Measurements from ENCODE around the gene RPS6KA2. TPM values are rescaled to one million over a fixed set of nuclear protein-coding genes. Genes with fewer than 3 reads are reported as not detected.
"Not testable (repeated sequence)": the region's sequence is repeated elsewhere in the genome, so short reads cannot be mapped to it uniquely, and the experiment has no call there.

RPS6KA2 gene
- total RNA-seq, 1 donor from 2014 or later: 2.4 TPM

DNA sequence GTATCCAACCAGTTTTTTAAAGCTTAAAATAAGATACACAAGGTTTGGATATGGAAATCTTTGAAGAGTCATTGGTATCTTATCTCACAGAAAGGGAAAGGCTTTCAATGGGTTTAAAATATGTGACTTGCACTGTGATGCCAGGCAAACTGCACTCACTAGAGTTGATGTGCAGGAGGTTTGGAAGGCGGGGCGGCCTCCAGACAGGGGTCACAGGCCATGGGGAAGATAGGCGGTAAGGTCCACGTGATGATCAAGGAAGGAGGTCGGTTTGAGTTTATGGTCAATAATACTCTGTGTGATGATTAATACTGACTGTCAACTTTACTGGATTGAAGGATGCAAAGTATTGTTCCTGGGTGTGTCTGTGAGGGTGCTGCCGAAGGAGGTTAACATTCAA, 31.1 kb downstream of the RPS6KA2 start:
- intact Hi-C loops (cut with micrococcal nuclease): no loop called here

DNA sequence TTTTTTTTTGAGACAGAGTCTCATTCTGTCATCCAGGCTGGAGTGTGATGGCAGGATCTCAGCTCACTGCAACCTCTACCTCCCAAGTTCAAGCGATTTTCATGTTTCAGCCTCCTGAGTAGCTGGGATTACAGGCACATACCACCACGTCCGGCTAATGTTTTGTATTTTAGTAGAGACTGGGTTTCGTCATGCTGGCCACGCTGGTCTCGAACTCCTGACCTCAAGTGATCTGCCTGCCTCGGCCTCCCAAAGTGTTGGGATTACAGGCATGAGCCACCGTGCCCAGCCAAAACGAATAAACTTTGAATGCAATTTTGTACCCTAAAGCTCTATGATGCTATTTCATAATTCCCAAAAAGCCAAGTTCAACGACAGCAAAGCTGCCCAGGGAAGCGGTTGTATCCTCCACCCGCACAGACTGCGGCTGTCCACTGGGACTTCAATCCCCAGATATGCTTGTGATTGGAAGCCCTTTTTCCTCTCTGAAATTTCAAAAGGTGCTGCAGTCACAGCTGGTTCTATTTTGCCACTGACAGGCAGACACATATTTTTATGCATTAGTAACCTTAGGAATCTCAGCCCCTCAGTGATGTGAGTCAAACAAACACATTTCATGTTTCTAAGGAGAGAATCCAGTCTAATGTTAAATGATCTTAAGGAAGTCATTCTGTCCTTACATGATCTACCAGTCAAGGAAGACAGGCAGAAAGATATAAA, 31.8 kb downstream of the RPS6KA2 start:
- intact Hi-C loops (cut with micrococcal nuclease): no loop called here

DNA sequence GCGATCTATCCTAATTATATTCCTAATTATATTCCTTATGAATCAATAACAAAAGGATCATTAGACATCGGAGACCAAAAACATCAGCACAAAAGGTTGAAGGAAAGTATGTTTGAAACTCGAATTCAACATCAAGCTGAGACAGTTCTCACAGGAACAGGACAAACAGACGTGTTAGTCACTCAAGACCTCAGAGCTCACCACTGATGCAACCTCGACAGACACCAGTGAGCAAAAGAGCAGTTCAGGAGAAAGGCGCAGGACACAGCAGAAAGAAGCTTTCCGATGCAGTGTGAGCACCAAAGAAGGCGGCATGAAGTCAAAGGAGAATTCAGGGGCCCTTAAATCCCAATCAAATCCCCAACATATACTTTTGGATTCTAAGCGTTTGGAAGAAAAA, 34.2 kb downstream of the RPS6KA2 start:
- intact Hi-C loops (cut with micrococcal nuclease): no loop called here

DNA sequence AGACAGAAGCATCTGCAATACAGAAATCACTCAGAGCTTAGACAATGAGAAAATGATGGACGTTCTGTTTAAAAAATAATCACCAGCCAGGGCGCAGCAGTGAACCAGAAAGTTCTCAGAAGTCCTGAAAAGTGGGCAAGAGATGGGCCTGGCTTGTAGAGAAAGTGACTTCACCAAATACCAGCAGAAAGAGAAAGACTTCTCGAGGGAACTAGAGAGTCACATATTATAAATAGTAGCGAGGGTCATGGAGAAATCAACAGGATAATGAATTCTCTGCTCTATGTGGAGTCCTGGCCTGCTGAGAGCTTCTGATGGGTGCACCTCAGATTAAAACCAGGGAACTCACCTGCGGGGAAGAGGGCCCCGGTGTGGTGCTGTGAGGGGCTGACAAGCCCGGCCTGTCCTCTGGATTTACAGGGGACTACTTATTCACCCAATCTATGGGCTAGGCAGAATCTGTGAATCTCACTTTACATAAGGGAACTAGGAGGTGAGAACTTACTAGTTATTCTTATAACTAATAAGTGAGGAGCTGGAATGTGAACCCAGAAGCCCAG, 35.0 kb downstream of the RPS6KA2 start:
- intact Hi-C loops (cut with micrococcal nuclease): no loop called here

DNA sequence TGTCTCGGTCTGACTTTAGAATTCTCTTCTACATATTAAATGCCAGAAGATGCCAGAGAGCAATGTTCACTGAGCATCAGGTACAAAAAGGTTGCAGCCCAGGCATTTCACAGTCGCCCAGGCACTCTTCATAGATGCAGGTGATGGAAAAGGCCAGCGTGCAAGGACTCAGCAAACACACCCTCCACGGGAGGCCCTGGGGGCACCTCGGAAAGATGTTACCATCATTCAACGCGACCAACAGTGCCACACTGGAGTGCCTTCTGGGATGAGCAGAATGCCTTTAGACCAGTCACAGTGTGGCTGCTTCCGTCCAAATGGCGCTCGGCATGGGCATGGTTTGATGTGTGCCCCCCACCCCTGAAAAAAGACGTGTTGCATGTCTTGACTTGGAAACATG, 36.0 kb downstream of the RPS6KA2 start:
- intact Hi-C loops (cut with micrococcal nuclease): no loop called here

DNA sequence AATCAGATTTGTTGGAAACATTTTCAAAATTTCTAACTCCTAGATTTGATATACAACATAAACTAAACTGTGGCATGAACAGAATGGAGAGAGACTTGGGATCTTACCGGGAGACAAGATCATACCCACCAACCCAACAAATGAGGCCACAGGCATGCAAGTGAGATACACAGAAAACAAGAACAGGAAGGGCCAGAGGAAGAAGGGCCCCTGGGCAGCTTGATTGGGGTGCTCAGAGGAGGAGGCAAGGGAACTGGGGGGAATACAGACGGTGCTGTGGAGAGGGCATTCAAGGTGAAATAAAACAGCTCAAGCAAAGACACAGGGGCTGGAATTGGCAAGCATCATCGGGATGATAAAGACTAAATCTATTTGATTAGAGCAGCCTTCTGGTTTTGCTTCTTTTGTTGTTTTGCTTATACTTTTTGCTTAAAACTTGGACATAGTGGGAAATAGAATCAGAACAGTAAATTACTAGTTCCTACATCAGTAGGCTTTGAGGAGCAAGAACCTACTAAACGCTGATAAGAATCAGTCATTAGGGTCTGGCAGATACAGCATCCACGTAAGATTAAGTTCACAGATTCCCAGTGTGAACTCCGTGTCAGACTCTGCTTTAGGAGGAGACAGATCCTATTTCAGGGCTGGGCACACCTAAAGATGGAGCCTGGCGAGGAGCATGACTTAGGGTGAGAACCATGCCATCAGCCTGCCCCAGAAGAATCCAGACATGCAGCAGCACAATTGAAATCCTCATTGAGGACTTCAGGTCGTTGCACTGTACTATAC, 37.1 kb downstream of the RPS6KA2 start:
- intact Hi-C loops (cut with micrococcal nuclease): no loop called here

DNA sequence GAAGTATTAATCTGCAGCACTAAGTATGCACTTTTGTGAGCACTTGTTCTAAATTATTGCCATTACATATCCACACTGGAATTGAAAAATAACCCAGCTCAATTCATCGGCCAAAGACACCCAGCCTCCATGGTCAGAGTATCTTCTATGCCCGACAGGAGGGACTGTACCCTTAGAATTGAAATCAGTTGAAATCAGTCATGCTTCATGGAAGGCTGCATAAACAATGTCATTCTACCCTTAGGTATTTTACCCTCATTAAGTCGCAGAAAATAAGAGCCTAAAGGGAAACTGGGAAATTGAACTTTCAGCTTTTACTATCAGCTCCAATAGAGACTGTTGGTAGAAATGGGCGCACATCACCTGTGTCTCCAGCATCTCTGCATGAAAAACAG, 37.7 kb downstream of the RPS6KA2 start:
- intact Hi-C loops (cut with micrococcal nuclease): no loop called here

DNA sequence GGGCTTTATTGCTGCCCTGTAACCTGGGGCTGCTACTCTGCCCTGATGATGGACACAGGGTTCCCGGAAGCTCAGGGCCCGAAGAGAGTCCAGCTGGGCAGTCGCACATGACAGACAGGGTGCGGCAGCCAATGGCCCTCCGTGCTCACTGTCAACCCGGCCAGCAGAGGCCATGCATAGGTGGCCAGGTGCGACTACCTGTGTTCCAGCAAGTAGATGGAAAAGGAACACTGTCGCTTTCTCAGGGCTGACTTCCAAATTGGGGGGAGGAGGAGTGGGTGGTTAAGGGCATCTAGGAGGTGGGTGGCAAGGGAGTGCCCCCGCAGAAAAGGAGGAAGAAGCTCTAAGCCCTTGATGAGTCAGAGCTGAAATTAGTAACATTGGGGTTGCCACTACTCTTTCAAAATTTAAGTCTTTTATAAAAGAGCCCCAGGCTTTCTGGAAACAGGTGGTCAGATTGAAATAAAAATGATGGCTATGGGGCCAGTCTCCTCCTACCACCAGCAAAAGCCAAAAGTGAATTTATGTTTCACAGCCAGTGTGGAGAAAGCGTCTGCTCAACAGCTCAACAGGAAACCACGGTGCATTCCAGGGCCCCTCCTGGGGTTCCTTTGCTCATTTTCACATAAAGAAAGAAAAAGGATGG, 38.2 kb downstream of the RPS6KA2 start:
- intact Hi-C loops (cut with micrococcal nuclease): no loop called here

DNA sequence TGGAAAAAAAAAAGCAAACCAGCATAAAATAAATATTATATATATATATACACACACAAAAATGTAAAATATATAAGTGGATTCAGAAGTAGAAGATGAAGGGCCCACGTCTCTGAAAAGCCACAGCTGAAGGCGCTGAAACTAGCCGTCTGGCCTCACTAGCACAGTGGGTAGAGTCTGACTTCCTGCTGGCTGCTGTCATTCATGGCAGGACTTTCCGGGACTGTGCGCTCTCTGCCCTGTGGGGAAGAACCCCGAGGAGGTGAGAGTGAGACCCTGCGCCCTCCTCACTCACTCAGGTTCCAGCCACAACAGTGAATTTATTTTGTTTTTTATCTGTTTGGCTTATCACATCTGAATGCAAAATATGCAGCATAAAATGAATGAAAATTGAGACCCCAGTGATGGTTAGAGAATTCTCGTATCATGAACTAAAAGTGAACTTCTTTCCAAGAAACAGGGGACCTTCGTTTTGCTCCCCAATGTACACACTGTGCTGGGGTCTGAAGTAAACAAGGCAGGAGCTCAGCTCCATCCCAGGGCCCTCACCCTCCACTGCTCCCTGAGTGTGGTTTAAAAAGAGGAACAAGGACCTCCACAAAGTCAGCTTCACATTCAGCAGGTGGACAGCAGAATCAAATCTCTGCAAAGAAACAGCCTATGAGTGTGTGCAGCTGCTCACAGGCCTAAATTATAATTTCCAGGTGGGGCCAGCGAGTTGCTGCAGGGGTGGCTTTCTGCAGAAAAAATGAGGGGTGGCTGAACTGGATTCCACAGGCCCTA, 39.2 kb downstream of the RPS6KA2 start:
- intact Hi-C loops (cut with micrococcal nuclease): no loop called here

DNA sequence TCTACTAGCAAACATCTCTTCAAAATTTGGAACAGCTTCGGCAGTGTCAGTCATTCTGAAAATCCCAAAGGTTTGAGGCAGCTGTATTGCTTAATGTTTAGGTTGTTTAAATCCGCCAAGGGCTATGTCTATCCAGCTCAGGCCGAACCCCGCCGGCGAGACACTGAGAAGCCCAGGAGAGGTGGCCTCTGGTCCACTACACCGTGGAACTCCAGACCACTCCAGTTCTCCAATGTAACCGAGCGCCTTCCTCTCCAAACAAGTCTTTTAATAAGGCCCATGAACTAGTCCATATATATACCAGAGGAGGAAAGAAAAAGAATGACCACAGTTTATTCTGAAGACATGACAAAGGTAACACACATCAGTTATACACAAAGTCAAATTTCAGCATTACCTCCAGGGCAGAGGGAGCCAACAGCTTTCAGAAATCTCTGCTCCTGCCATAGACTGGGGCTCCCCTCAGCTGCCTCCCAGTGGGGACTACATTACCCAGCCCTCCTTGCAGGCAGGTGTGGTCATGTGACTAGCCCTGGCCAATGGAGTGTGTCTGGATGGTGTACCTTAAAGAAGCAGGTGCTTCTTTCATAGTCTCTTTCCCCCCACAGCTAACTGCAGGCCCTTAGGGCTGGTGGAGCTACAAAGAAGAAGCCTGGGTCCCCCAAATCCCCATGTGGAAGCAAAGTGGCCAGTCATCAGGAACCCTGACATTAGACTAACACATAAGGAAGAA, 40.5 kb downstream of the RPS6KA2 start, which contains the start of gene RAMACL:
Gene RAMACL (minus strand): TSS at position 255 of the 733 bp plus-strand sequence. CDS start 201 bp downstream, at position 54.
- intact Hi-C loops (cut with micrococcal nuclease): loop anchor here (1.0 kb wide), 1 partner anchor 41 kb away; the partner anchor contains the start of gene RPS6KA2

DNA sequence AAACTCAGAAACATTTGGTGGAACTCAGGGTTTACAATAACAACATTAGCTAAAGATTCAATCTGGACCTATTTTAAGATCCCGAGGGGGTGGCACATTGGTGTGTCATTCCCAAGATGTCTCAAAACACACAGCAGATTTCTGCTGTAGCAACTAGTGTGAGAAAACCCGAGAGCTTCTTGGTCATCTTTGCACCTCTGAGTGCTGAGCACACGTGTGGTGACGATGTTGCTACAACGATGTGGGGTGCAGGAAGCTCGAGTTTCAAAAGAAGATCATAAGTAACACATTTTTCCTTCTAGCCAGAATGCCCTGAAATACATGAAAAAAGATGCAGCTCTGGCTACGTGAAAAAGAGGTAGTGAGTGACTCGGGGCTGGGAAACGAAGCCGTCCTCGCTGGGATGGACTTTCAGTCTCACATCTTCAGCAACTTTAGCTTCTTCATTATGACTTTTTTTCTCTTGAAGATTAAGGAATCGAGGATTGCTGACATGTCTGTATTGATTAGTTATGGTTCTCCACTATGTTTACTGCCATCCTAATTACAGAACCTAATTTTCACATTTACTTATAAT, 42.1 kb downstream of the RPS6KA2 start:
- intact Hi-C loops (cut with micrococcal nuclease): no loop called here

DNA sequence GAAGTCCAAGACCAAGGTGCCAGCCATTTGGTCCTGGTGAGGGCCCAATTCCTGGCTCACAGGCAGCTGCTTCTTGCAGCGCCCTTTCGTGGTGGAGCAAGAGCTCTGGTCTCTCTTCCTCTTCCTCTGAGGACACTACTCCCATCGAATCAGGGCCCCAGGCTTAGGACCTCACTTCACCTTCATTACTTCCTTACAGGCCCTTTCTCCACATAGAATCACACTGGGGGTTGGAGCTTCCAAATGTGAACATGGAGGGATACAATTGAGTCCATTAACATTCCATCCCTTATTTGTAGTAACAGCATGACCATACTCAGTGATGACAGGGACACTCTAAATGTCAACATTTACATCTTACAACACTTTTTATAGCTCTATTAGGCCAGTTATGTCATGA, 42.9 kb downstream of the RPS6KA2 start:
- intact Hi-C loops (cut with micrococcal nuclease): no loop called here

DNA sequence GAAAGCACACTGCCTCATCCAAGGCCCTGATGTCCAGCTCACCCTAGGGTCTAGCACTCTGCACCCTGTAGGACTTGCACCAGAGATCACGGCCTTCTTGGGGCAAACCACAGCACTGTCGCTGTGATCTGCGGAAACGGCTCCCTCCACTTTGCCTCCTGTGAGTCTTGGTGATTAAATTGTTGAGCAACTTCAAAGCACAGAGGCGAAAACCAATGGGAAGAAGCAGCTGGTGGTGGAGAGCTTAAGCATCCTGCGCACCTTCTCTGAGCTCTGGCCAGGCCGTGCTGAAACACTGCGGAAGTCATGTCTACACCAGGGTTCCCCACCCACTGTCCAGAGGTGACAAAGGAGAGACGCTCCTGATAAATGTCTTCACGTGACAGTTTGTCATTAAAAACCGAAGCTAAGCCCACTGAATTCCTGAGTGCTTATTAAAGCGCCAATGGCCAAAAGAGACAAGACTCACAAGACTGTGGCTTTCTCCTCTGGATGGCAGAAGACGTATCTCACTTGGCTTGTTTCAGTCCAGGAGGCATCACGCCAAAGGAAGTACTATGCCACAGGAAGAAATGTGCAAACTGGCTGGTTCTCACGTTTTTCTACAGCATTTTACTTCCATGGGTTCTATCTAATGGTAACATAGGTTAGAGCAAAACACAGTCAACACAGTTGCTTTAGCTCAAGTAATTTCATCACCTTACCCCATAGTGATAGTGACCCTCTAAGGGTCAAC, 43.7 kb downstream of the RPS6KA2 start:
- intact Hi-C loops (cut with micrococcal nuclease): no loop called here

DNA sequence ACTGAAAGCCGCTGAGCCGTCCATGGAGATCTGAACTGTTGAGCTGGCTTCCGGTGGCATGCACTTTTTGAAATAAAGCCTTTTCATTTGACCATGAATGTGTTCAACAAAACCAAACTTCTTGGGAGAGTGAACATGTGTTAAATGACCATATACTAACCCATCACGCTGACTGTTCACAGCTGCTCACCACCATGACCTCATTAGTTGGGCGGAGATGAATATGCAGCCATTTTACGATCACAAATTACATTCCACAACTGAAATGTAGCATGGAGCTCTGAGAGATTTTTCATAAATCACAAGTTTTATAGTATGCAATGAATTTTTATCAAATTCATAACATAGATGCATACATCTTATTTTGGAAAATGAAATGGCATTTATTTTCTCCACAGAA, 44.8 kb downstream of the RPS6KA2 start:
- intact Hi-C loops (cut with micrococcal nuclease): no loop called here

DNA sequence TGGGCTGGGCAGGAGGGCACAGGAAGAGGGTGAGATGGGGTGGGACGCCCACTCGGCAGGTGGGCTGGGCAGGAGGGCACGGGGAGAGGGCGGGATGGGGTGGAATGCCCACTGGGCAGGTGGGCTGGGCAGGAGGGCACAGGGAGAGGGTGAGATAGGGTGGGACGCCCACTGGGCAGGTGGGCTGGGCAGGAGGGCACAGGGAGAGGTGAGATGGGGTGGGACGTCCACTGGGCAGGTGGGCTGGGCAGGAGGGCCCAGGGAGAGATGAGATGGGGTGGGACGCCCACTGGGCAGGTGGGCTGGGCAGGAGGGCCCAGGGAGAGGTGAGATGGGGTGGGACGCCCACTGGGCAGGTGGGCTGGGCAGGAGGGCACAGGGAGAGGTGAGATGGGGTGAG, 45.2 kb downstream of the RPS6KA2 start:
- intact Hi-C loops (cut with micrococcal nuclease): not testable (repeated sequence)

DNA sequence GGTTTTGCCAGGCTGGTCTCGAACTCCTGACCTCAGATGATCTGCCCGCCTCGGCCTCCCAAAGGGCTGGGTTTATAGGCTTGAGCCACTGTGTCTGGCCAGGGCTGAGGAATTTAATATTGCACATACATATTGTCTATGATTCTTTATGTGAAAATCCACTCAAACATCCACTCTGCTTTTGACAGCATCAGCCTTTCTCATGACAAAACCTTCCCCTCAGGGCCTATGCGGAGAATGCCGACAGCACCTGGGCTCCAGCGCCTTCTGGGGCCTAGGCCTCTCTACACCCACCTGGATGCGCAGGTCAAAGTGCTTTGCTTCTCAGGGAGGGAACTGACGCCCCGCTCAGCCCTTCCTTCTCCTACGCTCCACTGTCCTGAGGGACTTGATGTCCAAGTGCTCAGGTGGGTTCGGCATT, 46.0 kb downstream of the RPS6KA2 start:
- intact Hi-C loops (cut with micrococcal nuclease): no loop called here

DNA sequence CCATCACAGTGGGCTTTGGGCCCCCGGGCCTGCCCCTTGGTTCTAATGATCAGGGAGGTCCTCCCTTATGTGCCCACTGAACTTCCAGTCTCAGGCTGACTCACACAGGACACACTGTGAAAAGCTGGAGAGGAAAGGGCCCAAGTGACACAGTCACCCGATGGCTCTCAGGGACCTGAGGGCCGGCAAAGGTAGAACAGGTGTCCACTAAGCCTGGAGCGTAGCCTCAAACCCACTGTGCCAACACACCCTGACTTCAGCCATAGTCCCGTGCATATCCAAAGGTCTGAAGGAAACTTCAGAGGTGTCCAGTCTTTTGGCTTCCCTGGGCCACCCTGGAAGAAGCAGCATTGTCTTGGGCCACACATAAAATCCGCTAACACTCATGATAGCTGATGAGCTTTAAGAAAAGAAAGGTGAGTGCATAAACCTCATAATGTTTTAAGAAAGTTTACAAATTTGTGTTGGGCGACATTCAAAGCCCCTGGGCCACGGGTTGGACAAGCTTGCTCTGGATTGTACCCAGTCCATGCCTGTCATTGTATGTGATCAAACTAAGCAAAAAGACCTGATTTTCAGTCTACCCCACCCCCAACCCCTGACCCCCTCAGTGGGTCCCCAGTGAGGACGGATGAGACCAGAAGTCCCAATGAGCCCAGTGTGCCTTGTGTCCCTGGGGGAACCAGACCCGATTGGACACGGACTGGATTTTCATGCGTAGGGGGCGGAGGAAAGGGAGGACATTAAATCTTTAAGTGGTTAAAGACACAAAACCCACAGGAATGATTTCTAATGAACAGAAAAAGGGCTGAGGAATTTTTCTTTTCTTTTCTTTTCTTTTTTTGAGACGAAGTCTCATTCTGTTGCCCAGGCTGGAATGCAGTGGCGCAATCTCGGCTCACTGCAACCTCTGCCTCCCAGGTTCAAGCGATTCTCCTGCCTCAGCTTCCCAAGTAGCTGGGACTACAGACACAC, 46.7 kb downstream of the RPS6KA2 start:
- intact Hi-C loops (cut with micrococcal nuclease): no loop called here

DNA sequence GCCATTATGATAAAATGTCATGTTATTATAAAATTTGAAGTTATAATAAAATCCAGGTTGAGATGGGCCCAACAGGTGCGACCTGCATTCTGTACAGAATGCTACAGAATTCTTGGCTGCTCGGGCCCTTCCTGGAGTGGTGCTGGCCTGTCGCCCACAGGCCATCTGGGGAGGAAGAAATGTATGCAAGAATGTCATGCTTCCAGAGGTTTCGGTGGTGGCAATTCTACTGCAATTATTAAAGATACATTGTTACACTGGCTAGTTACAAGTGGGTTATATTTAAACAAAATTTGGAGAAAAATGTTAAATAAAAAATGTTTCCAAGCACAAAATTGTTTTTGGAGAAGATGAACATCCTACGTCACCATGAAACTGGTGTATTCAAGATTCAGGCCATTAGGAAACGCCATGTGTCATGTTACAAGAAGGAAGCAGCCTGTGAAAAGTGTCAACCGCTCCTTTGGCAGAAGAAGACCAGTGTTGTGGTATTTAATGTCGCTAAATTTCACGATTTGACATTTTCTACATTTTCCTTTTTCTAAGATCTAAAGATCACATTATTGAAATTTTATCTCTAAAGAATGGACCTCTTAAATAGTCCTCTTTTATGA, 47.7 kb downstream of the RPS6KA2 start:
- intact Hi-C loops (cut with micrococcal nuclease): no loop called here

Measured in T-helper 2 cell treated with Interferon-gamma antibody and Interleukin-4, amounts not matched to agents 100 ng/mL and 5 ng/mL, for 36 hours (primary cell).